ENCODE data around the gene SLC22A23. TPM values are rescaled to one million over a fixed set of nuclear protein-coding genes. Genes with fewer than 3 reads are reported as not detected.

Gene SLC22A23
- total RNA-seq, 1 donor from 2014 or later, result 44.3 TPM

GRCh38 chr6:3471711-3472110 lies 14.9 kb upstream of the SLC22A23 start:
- DNase-seq, result no peak

GRCh38 chr6:3471286-3471685 lies 14.4 kb upstream of the SLC22A23 start:
- no peak for DNase-seq

- DNase-seq, result no peak
Measured at GRCh38 chr6:3468585-3468984, 11.7 kb upstream of the SLC22A23 start.

- no peak for DNase-seq
Measured at GRCh38 chr6:3467996-3468395, 11.1 kb upstream of the SLC22A23 start.

GRCh38 chr6:3466488-3467219 lies 9.8 kb upstream of the SLC22A23 start:
- no peak for DNase-seq

GRCh38 chr6:3460253-3460652 lies 3.4 kb upstream of the SLC22A23 start:
- no peak for DNase-seq

GRCh38 chr6:3458706-3459421 lies 2.0 kb upstream of the SLC22A23 start:
- DNase-seq, result no peak

- DNase-seq, result peak; percentile 48
Measured at GRCh38 chr6:3457710-3458602, 1.1 kb upstream of the SLC22A23 start.

GRCh38 chr6:3456395-3456897 lies 404 bp downstream of the SLC22A23 start:
- DNase-seq, result no peak

- DNase-seq, result no peak
Measured at GRCh38 chr6:3455569-3456394, 1.1 kb downstream of the SLC22A23 start.

- DNase-seq, result peak; percentile 44
Measured at GRCh38 chr6:3455147-3455568, 1.7 kb downstream of the SLC22A23 start.

- DNase-seq, result no peak
Measured at GRCh38 chr6:3454273-3455010, 2.4 kb downstream of the SLC22A23 start.

GRCh38 chr6:3453413-3454272 lies 3.2 kb downstream of the SLC22A23 start:
- DNase-seq, result no peak

GRCh38 chr6:3451498-3451897 lies 5.4 kb downstream of the SLC22A23 start:
- DNase-seq, result no peak

GRCh38 chr6:3450888-3451287 lies 6.0 kb downstream of the SLC22A23 start:
- DNase-seq, result no peak

- DNase-seq, result no peak
Measured at GRCh38 chr6:3449750-3450305, 7.0 kb downstream of the SLC22A23 start.

- DNase-seq, result no peak
Measured at GRCh38 chr6:3449321-3449720, 7.5 kb downstream of the SLC22A23 start.

GRCh38 chr6:3447005-3447404 lies 9.8 kb downstream of the SLC22A23 start:
- DNase-seq, result no peak

- no peak for DNase-seq
Measured at GRCh38 chr6:3446184-3446583, 10.7 kb downstream of the SLC22A23 start.

Measured in occipital lobe (tissue), 2 donors.